D341Med (cell line): ENCODE measurements around the gene WFDC5.

Source experiments
- DNase-seq: peaks from one replicate; pipeline ENCODE4 v3.0.0; 2012; ENCODE audit warnings: low spot score

Gene WFDC5

GRCh38 chr20:45115386-45115774, 406 bp upstream of the WFDC5 start:
- DNase-seq, result peak; percentile 24

- DNase-seq, result no peak
Observed at GRCh38 chr20:45113865-45114264, 1.1 kb downstream of the WFDC5 start.

GRCh38 chr20:45112754-45113153, 2.2 kb downstream of the WFDC5 start:
- DNase-seq, result no peak

- no peak for DNase-seq
Observed at GRCh38 chr20:45111799-45112471, 3.0 kb downstream of the WFDC5 start.

- no peak for DNase-seq
Observed at GRCh38 chr20:45111285-45111684, 3.7 kb downstream of the WFDC5 start.

GRCh38 chr20:45110301-45110700, 4.7 kb downstream of the WFDC5 start:
- DNase-seq, result no peak

GRCh38 chr20:45109634-45110033, 5.3 kb downstream of the WFDC5 start:
- DNase-seq, result no peak

- no peak for DNase-seq
Observed at GRCh38 chr20:45105317-45105716, 9.7 kb downstream of the WFDC5 start.

- no peak for DNase-seq
Observed at GRCh38 chr20:45104786-45105185, 10.2 kb downstream of the WFDC5 start.

- no peak for DNase-seq
Observed at GRCh38 chr20:45103072-45103471, 11.9 kb downstream of the WFDC5 start.

GRCh38 chr20:45101333-45101850, 13.6 kb downstream of the WFDC5 start:
- DNase-seq, result no peak

- no peak for DNase-seq
Observed at GRCh38 chr20:45100563-45101245, 14.3 kb downstream of the WFDC5 start, which contains the start of gene KCNS1. TSS of gene KCNS1 (minus strand) at chr20:45101127. CDS start at chr20:45099236, 1,891 bp downstream.

GRCh38 chr20:45098103-45098773, 16.7 kb downstream of the WFDC5 start:
- DNase-seq, result no peak

- DNase-seq, result no peak
Observed at GRCh38 chr20:45097485-45098102, 17.4 kb downstream of the WFDC5 start.

GRCh38 chr20:45096781-45097180, 18.2 kb downstream of the WFDC5 start:
- no peak for DNase-seq

GRCh38 chr20:45095805-45096238, 19.2 kb downstream of the WFDC5 start:
- peak; percentile 72 for DNase-seq

- DNase-seq, result no peak
Observed at GRCh38 chr20:45094864-45095574, 20.0 kb downstream of the WFDC5 start.

- DNase-seq, result no peak
Observed at GRCh38 chr20:45094201-45094600, 20.8 kb downstream of the WFDC5 start.

- no peak for DNase-seq
Observed at GRCh38 chr20:45092898-45093297, 22.1 kb downstream of the WFDC5 start.

- DNase-seq, result no peak
Observed at GRCh38 chr20:45091366-45091765, 23.6 kb downstream of the WFDC5 start.

- no peak for DNase-seq
Observed at GRCh38 chr20:45090481-45090880, 24.5 kb downstream of the WFDC5 start.

GRCh38 chr20:45088247-45088646, 26.7 kb downstream of the WFDC5 start:
- no peak for DNase-seq
